HUES48 (cell line): ENCODE data around the gene AUTS2.

Experiments used
- H3K27ac ChIP-seq: one replicate; pipeline ENCODE4 v1.7.0; 2013; ENCODE audit warnings: low read depth, low read length, inconsistent platforms
- H3K27me3 ChIP-seq: 2 replicates; pipeline ENCODE4 v1.6.1; 2013; ENCODE audit warnings: mild to moderate bottlenecking, low read length; ENCODE audit not compliant: control insufficient read depth, insufficient read depth
- H3K36me3 ChIP-seq: 2 replicates; pipeline ENCODE4 v1.6.1; 2013; ENCODE audit warnings: low read length; ENCODE audit not compliant: control insufficient read depth, insufficient read depth
- H3K4me1 ChIP-seq: 2 replicates; pipeline ENCODE4 v1.6.1; 2013; ENCODE audit warnings: mild to moderate bottlenecking, low read length; ENCODE audit not compliant: control insufficient read depth, insufficient read depth
- H3K4me3 ChIP-seq: 2 replicates; pipeline ENCODE4 v1.5.1; 2013; ENCODE audit warnings: mild to moderate bottlenecking, low read depth, low read length
- H3K9ac ChIP-seq: 2 replicates; pipeline ENCODE4 v1.6.1; 2013; ENCODE audit warnings: mild to moderate bottlenecking, low read depth, low read length, moderate library complexity
- H3K9me3 ChIP-seq: 2 replicates; pipeline ENCODE4 v1.6.1; 2013; ENCODE audit warnings: low read length; ENCODE audit not compliant: control insufficient read depth, insufficient read depth

Gene AUTS2

DNA sequence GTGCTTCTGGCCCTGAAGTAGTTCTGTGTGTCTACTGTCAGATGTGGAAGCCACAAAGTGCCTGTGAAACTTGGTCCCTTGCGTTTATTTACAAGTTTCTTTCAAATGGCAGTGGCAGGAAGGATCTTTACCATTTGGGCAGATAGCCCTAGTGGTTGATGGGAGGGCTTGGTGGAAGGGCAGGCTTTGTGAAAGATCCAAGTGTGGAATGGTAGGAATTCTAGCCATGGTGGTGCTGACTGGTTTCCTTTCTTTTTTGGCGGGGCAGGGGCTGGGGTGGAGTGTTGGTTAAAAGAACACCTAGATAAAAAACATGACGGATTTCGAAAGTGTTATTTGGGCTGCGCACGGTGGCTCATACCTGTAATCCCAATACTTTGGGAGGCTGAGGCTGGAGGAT, 27.0 kb downstream of the AUTS2 start:
- H3K27ac ChIP-seq: no peak overlapping the region
- H3K4me3 ChIP-seq: no peak overlapping the region
- peaks cover 97% of the 10 kb centered on the region for H3K27me3 ChIP-seq
- H3K9ac ChIP-seq: no peak overlapping the region
- H3K36me3 ChIP-seq: no peaks in the 10 kb centered on the region
- H3K9me3 ChIP-seq: no peaks in the 10 kb centered on the region
- H3K4me1 ChIP-seq: peaks cover 26% of the 10 kb centered on the region

DNA sequence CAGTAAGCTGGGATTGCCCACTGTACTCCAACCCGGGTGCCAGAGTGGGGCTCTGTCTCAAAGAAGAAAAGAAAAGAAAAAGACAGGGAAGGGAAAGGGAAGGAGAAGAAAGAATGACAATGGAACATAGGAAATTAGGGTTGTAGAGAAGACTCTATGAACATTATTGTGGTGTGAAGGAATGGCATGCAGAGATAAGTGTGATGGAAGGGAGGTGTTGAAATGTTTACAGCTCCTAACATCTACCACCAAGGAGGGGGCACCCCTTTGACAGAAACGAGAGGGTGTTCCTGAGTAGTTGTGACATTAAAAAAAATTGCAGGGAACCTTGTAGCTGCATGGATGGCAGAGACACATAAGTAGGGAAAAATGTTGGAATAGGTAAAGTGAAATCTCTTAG, 27.5 kb downstream of the AUTS2 start:
- Histone ChIP-seq H3K4me1 (peaks cover 22% of the 10 kb centered on the region), H3K9ac (no peak overlapping the region), H3K36me3 (no peaks in the 10 kb centered on the region), H3K9me3 (no peaks in the 10 kb centered on the region), H3K27me3 (peaks cover 97% of the 10 kb centered on the region), H3K4me3 (no peak overlapping the region), H3K27ac (no peak overlapping the region)

DNA sequence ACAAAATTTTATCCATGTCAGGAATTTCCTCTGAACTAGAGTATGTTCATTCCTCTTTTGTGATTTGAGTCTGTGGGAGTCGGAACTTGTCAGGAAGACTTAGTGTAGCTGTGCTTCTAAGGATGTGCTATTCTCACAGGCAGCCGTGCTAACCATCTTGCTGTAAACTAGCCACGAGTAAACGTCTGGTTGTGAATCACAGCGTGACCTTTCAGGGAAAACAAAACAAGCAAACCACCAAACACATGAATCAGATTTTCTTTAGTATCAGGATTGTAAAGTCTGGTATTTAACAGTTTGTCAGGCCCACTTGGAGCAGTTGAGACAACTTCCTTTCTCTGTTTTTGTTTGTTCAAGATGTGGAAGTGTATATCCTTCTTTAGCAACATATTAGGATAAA, 32.0 kb downstream of the AUTS2 start:
- Histone ChIP-seq H3K9me3 (no peaks in the 10 kb centered on the region), H3K36me3 (no peaks in the 10 kb centered on the region), H3K4me3 (no peak overlapping the region), H3K27ac (no peak overlapping the region), H3K4me1 (peaks cover 8% of the 10 kb centered on the region; the same call in 1 of the 2 replicates), H3K9ac (no peak overlapping the region), H3K27me3 (peaks cover 64% of the 10 kb centered on the region)

DNA sequence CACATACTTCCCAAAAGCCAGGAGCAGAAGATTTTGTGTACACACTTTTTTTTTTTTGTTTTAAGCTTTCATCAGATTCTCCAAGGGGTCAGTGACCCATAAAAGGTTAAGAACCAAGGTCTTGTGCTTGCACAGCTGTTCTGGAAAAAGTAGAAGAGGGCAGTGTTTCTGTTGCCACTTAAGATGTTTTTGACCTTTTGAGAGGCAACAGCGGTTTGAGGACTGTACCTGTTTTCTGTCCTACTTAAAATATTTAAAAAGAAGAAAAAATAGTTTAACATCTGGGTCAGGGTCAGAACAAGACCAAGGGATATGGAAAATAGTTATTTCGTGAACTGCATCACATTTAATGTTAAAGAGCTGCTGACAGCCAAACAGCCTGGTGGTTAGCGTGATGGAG, 32.9 kb downstream of the AUTS2 start:
- no peak overlapping the region for H3K4me3 ChIP-seq
- no peaks in the 10 kb centered on the region for H3K9me3 ChIP-seq
- H3K9ac ChIP-seq: no peak overlapping the region
- no peaks in the 10 kb centered on the region for H3K36me3 ChIP-seq
- H3K27ac ChIP-seq: no peak overlapping the region
- H3K27me3 ChIP-seq: peaks cover 56% of the 10 kb centered on the region
- H3K4me1 ChIP-seq: peaks cover 5% of the 10 kb centered on the region; the same call in 1 of the 2 replicates

DNA sequence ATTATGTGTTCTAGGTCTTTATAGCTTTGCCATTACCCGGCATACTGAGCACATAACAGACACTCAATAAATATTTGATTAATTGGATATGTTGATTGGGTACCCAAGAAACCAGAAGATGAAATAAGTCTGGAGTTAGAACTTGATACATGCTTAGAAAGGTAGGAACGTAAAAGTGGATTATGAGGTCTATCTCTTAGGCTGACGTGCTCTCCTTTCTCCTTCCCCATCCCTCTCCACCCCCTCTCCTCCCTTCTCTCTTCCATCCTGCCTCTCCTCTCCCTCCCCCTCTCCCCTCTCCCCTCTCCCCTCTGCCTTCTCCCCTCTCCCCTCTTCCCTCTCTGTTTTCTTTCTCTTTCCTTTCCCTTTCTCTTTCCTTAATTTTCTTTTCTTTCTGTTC, 34.0 kb downstream of the AUTS2 start:
- Histone ChIP-seq H3K27ac (no peak overlapping the region), H3K27me3 (peaks cover 46% of the 10 kb centered on the region)

DNA sequence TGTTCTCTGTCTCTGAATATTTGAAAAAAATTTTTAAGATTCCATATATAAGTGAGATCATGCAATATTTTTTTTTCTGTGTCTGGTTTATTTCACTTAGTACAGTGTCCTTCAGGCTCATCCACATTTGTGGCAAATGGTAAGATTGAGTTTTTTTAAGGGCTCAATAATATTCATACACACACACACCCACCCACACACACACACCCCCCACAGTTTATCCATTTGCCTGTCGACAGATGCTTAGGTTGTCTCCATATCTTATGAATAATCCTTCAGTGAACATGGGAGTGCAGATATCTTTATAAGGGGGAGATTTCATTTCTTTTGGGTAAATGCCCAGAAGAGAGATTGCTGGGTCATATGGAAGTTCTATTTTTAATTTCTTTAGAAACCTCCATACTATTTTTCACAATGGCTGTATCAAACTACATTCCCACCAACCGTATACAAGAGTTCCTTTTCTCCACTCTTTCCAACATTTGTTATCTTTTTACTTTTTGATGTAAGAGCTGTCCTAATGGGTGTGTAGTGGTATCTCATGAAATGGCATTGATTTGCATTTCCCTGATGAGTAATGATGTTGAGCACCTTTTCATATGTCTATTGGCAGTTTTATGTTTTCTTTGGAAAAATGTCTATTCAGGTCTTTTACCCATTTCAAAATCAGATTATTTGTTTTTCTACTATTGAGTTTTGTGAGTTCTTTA, 35.0 kb downstream of the AUTS2 start:
- no peak overlapping the region for H3K4me3 ChIP-seq
- H3K36me3 ChIP-seq: no peaks in the 10 kb centered on the region
- peaks cover 5% of the 10 kb centered on the region for H3K4me1 ChIP-seq
- no peak overlapping the region for H3K27ac ChIP-seq
- no peak overlapping the region for H3K9ac ChIP-seq
- peaks cover 36% of the 10 kb centered on the region for H3K27me3 ChIP-seq
- no peaks in the 10 kb centered on the region for H3K9me3 ChIP-seq

More for the DNA sequence above, 34.0 kb downstream of the AUTS2 start:
- no peak overlapping the region for H3K4me3 ChIP-seq
- peaks cover 5% of the 10 kb centered on the region; the same call in 1 of the 2 replicates for H3K4me1 ChIP-seq
- no peaks in the 10 kb centered on the region for H3K36me3 ChIP-seq
- H3K9me3 ChIP-seq: no peaks in the 10 kb centered on the region
- H3K9ac ChIP-seq: no peak overlapping the region

DNA sequence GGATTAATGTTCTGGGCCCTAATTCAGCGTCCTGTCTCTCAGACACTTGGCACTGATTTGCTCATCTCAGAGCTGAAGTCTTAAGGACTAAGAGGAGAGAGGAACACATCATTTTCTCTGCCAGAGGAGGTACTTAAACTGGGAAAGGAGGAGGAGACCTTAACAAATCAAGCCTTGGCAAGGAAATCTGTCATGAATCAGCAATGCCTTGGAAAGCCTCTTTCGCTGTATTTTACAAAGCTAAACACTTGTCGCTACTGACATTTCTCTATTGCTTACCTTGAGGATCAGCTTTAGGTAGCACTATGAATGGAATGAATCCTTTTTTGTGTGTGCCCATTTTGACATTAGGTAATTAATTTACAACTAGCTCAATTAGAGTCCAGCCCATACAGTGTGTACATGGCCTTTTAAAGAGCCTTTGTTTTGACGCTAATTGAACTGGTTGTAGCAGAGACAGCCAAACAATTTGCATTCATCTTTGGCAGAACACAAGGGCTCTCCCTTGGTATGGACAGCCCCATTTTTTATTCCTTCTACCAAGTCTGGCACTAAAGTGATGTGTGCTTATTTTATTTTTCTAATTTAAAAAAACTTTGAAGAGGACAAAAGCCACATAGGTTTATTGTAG, 37.4 kb downstream of the AUTS2 start:
- H3K4me1 ChIP-seq: peaks cover 28% of the 10 kb centered on the region
- no peak overlapping the region for H3K9ac ChIP-seq
- H3K4me3 ChIP-seq: no peak overlapping the region
- H3K27me3 ChIP-seq: peaks cover 14% of the 10 kb centered on the region
- H3K27ac ChIP-seq: no peak overlapping the region
- H3K9me3 ChIP-seq: no peaks in the 10 kb centered on the region
- H3K36me3 ChIP-seq: no peaks in the 10 kb centered on the region

DNA sequence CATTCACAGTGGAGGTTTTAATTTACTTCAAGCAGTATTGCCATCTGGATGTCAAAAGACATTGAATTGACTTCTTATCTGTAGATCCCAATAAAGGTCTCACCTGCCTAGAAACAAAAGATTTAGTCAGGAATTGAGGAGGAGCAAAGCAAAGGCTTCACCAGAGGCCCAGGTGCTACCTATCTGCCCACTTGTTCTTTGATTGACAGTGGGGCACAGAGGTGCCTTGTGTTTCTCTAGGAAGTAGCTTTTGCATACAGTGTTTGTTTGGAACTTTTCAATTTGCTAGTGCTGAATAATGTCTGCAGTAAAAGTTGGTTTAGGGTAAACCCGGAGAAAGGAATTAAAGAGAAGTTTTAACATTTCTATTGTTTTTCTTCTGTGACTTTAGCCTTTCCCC, 40.4 kb downstream of the AUTS2 start:
- no peaks in the 10 kb centered on the region for H3K36me3 ChIP-seq
- H3K27ac ChIP-seq: no peak overlapping the region
- no peak overlapping the region for H3K9ac ChIP-seq
- no peaks in the 10 kb centered on the region for H3K9me3 ChIP-seq
- H3K27me3 ChIP-seq: peaks cover 11% of the 10 kb centered on the region
- H3K4me1 ChIP-seq: peaks cover 34% of the 10 kb centered on the region
- no peak overlapping the region for H3K4me3 ChIP-seq

DNA sequence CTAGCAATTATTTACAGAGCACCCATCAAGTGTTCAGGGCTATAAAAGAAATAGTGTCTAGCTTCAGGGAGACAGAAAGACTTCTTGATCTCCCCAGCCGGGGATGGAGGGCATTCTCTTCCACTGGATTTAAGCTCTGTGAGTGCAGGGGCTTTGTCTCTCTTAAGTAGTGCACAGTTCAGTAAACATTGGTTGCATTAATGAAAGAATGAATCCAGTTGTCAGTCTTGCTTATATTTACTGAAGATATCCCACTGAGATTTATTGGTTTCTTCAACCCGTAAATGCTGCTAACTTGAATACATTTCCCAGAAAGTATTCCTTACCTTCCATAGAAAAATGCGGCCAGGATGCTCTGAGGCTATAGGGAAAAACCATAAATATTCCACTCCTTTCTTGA, 41.9 kb downstream of the AUTS2 start:
- H3K4me3 ChIP-seq: no peak overlapping the region
- H3K4me1 ChIP-seq: peaks cover 46% of the 10 kb centered on the region
- no peak overlapping the region for H3K9ac ChIP-seq
- H3K27ac ChIP-seq: no peak overlapping the region
- H3K9me3 ChIP-seq: no peaks in the 10 kb centered on the region
- no peaks in the 10 kb centered on the region for H3K36me3 ChIP-seq
- H3K27me3 ChIP-seq: peaks cover 11% of the 10 kb centered on the region

DNA sequence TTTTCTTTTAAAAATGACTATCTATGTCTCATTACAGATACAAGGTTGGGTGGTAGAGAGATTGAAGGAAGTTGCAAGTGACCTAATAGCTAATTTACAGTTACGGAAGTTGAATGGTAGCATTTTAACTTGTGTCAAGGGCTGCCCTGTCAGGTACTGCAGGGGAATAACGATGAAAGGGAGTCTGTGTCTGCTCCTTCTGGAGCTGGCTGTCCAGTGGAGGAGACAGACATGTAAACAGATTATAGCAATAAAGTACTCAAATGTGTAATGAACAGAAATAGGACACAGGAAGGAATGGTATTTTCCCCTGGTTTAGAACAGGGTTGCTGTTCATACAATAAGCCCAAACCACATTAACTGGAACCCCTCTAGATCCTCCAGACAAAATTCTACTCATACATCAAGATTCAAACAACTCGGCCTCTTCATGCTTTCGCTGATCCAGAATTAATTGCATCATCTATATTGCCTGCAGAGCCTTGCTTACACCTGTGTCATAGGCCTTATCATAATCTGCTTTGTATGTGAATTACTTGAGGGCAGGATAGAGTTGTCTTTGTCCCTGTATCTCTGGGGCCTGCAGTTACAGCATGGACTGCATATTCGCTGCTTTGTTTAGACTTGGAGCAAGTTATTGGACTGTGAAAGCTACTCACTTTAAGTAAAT, 42.8 kb downstream of the AUTS2 start:
- Histone ChIP-seq H3K27ac (no peak overlapping the region), H3K4me1 (peaks cover 55% of the 10 kb centered on the region), H3K27me3 (peaks cover 11% of the 10 kb centered on the region), H3K9ac (no peak overlapping the region), H3K9me3 (no peaks in the 10 kb centered on the region), H3K4me3 (no peak overlapping the region), H3K36me3 (no peaks in the 10 kb centered on the region)

DNA sequence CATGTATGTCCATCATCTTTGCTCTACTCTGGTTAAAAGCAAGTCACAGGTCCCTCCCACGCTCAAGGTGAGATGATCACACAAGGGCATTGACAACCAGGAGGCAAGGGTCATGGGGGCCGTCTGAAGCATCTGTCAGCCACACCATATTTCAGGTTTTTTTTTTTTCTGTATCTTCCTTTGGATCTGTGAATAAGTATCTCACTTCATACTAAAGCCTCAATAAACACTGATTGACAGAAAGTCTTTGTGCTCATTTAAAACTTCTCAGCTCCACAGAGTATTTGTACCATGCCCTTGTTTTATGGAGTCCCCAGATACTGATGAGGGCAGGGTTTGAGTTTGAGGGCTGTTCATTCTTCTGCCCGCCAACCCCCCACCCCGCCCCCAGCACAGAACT, 45.0 kb downstream of the AUTS2 start:
- no peak overlapping the region for H3K27ac ChIP-seq
- H3K9me3 ChIP-seq: no peaks in the 10 kb centered on the region
- no peaks in the 10 kb centered on the region for H3K36me3 ChIP-seq
- H3K4me1 ChIP-seq: peaks cover 71% of the 10 kb centered on the region
- no peak overlapping the region for H3K4me3 ChIP-seq
- peaks cover 11% of the 10 kb centered on the region for H3K27me3 ChIP-seq
- H3K9ac ChIP-seq: no peak overlapping the region
